Fibroblast of lung (primary cell): ENCODE data around the gene CYBA. TPM values are rescaled to one million over a fixed set of nuclear protein-coding genes. Genes with fewer than 3 reads are reported as not detected.

Source experiments
- DNase-seq, 2 donors: peaks; one replicate each; pipeline versions ENCODE4 v3.0.0 to v3.0.0-alpha.2; 2010; ENCODE audit warnings: low read depth in 2 of 2
- H2AFZ ChIP-seq: 2 replicates; pipeline ENCODE4 v1.5.1; 2012; ENCODE audit warnings: low read length, control low read depth, inconsistent platforms
- H3K27ac ChIP-seq: 2 replicates; pipeline ENCODE4 v1.5.1; 2011; ENCODE audit warnings: low read length, control low read depth; ENCODE audit not compliant: insufficient read depth
- H3K27me3 ChIP-seq: 2 replicates; pipeline ENCODE4 v1.5.1; 2011; ENCODE audit warnings: mild to moderate bottlenecking, low read length; ENCODE audit not compliant: control insufficient read depth, insufficient read depth
- H3K36me3 ChIP-seq: 2 replicates; pipeline ENCODE4 v1.5.1; 2011; ENCODE audit warnings: low read length; ENCODE audit not compliant: control insufficient read depth, insufficient read depth
- H3K4me1 ChIP-seq: 2 replicates; pipeline ENCODE4 v1.5.1; 2011; ENCODE audit warnings: low read length; ENCODE audit not compliant: control insufficient read depth, insufficient read depth; ENCODE audit errors: extremely low read depth
- H3K4me2 ChIP-seq: 2 replicates; pipeline ENCODE4 v1.5.1; 2011; ENCODE audit warnings: low read length, control low read depth; ENCODE audit not compliant: insufficient read depth; ENCODE audit errors: extremely low read depth
- H3K4me3 ChIP-seq, 4 experiments: fragments of 200-600 bp in 1 of 4; sonication (generic) in 1 of 4; replicated peaks in 1 of 4; 2 replicates each; pipeline ENCODE4 v1.5.1; 2011 to 2016; ENCODE audit warnings: low read length in 4 of 4, low read depth in 3 of 4, mild to moderate bottlenecking in 3 of 4, control low read depth in 2 of 4, inconsistent platforms in 1 of 4, mixed read lengths in 1 of 4; ENCODE audit not compliant: insufficient read depth in 1 of 4; ENCODE audit errors: control extremely low read depth in 1 of 4
- H3K79me2 ChIP-seq: 2 replicates; pipeline ENCODE4 v1.5.1; 2012; ENCODE audit warnings: mild to moderate bottlenecking, low read length, inconsistent platforms; ENCODE audit not compliant: control insufficient read depth, insufficient read depth
- H3K9ac ChIP-seq: 2 replicates; pipeline ENCODE4 v1.5.1; 2011; ENCODE audit warnings: mild to moderate bottlenecking, low read length, control low read depth; ENCODE audit not compliant: insufficient read depth
- H3K9me3 ChIP-seq: 2 replicates; pipeline ENCODE4 v1.5.1; 2012; ENCODE audit warnings: low read depth, low read length; ENCODE audit not compliant: control insufficient read depth, insufficient read depth
- H4K20me1 ChIP-seq: 2 replicates; pipeline ENCODE4 v1.5.1; 2011; ENCODE audit warnings: low read length; ENCODE audit not compliant: control insufficient read depth, insufficient read depth; ENCODE audit errors: extremely low read depth
- EZH2 ChIP-seq: IDR thresholded peaks from 2 replicates; pipeline ENCODE4 v1.5.1; 2012; ENCODE audit warnings: low read length, control low read depth, mild to moderate bottlenecking; ENCODE audit errors: missing control alignments
- polyA plus RNA-seq, 2 donors: library from polyadenylated mRNA; depleted of rRNA in 1 of 2; stranded (reverse) in 1 of 2; unstranded in 1 of 2; fragments of >200 nt; gene quantifications; 2 replicates each; pipeline ENCODE4 v1.2.1, GENCODE V29; 2011 to 2012; ENCODE audit warnings: missing spikeins in 1 of 2
- total RNA-seq: library from RNA; depleted of rRNA; stranded (reverse); fragments of >200 nt; gene quantifications from 2 replicates; pipeline ENCODE4 v1.2.1, GENCODE V29; 2014
- TF ChIP-seq, protein P1 (sequence below), 2 donors: IDR thresholded peaks in 1 of 2; conservative IDR thresholded peaks in 1 of 2; 1 replicate in 1 of 2; 2 replicates in 1 of 2; pipeline ENCODE4 v1.5.1; 2011 to 2012; ENCODE audit warnings: low read length in 2 of 2, control low read depth in 1 of 2, inconsistent platforms in 1 of 2, low read depth in 1 of 2, mild to moderate bottlenecking in 1 of 2

The CYBA gene
- total and polyA plus RNA-seq, 2 donors (not counting 1 experiment from before 2014, with no cell fraction given): 74.7 to 124 TPM

DNA sequence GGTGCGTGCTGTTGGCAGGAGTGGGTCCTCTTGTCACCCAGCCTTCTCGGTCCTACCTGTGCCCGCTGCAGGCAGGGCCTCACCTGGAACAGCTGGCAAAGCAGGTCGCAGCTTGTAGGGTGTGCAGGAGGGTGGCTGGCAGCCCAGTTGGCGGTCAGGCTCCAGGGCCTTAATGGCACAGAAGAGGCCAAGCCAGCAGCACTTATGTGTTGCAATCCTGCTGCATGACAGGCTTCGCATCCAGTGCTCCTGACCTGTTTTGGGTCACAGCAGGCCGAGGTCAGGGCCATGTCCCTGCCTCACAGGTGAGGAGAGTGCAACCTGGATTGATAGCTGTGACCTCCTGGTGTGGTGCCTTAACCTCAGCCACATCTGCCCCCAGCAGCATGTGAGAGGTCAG is 48.8 kb downstream of the CYBA start:
- no peaks in the 10 kb centered on the region for H3K79me2 ChIP-seq
- H3K9ac ChIP-seq: no peak overlapping the region
- no peaks in the 10 kb centered on the region for H3K9me3 ChIP-seq
- no peak overlapping the region for H3K27ac ChIP-seq
- no peak overlapping the region for H2AFZ ChIP-seq
- no peak for TF ChIP-seq EZH2
- H3K36me3 ChIP-seq: peaks cover 23% of the 10 kb centered on the region
- no peak overlapping the region for H3K4me2 ChIP-seq
- H3K27me3 ChIP-seq: no peaks in the 10 kb centered on the region
- DNase-seq: no peak
- no peaks in the 10 kb centered on the region for H3K4me1 ChIP-seq
- no peak overlapping the region for H3K4me3 ChIP-seq
- no peaks in the 10 kb centered on the region for H4K20me1 ChIP-seq

DNA sequence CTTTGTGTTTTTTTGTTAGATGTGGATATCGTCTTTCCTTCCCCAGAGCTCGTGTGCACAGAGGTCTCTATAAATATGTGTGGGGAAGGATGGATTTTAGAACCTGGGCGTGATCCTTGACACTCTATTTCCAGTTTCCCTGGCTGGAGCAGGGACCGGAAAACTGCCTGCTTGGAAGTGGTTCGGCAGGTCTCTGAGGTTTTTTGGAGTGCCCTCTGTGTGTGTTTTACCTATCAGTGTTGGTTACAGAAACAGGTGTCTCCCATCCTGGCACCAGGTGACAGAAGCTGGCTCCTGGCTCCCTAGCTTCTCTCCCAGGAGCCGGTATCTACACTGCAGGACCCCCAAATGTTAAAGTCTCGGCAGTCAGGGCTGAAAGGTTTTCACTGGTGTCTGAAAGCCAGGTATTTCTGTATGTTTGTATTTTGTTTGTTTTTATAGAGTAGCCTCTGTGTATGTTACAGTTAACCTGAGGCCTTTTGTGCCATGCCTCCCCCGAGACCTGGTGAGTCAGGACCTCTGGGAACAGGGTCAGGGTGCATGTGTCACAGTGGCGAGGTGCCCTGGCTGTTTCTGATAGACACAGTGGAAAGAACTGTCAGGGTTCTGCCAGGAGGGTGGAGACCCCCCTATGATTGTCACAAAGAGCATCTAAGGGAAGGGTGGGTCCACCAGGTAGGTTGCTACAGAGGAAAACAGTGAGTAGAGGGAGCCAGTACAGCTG is 49.4 kb downstream of the CYBA start:
- Histone ChIP-seq H3K9ac (no peak overlapping the region), H3K36me3 (peaks cover 23% of the 10 kb centered on the region), H3K79me2 (no peaks in the 10 kb centered on the region), H3K27me3 (no peaks in the 10 kb centered on the region), H3K9me3 (no peaks in the 10 kb centered on the region), H3K4me3 (no peak overlapping the region), H4K20me1 (no peaks in the 10 kb centered on the region), H3K27ac (no peak overlapping the region), H2AFZ (no peak overlapping the region), H3K4me1 (no peaks in the 10 kb centered on the region), H3K4me2 (no peak overlapping the region)
- no peak for DNase-seq
- TF ChIP-seq, protein P1, sequence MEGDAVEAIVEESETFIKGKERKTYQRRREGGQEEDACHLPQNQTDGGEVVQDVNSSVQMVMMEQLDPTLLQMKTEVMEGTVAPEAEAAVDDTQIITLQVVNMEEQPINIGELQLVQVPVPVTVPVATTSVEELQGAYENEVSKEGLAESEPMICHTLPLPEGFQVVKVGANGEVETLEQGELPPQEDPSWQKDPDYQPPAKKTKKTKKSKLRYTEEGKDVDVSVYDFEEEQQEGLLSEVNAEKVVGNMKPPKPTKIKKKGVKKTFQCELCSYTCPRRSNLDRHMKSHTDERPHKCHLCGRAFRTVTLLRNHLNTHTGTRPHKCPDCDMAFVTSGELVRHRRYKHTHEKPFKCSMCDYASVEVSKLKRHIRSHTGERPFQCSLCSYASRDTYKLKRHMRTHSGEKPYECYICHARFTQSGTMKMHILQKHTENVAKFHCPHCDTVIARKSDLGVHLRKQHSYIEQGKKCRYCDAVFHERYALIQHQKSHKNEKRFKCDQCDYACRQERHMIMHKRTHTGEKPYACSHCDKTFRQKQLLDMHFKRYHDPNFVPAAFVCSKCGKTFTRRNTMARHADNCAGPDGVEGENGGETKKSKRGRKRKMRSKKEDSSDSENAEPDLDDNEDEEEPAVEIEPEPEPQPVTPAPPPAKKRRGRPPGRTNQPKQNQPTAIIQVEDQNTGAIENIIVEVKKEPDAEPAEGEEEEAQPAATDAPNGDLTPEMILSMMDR (conservative IDR thresholded peaks at IDR 0.05 in 1 of 2, IDR thresholded peaks at IDR 0.05 in 1 of 2; ENCODE audit: low read depth in 1 of 2, low read length in 2 of 2): no peak
- TF ChIP-seq EZH2: no peak

DNA sequence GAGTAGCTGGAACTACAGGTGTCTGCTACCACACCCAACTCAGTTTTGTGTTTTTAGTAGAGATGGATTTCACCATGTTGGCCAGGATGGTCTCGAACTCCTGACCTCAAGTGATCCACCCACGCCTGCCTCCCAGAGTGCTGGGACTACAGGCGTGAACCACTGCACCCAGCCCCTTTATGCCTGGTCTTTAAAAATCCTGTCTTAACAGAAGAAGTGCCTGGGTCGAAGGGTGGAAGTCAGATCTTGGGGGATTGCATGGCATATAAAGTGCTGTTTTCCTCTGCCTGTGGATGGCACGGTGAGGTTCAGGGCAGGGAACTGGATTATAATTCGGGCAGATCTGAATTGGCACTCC is 50.3 kb downstream of the CYBA start:
- Histone ChIP-seq H3K9ac (no peak overlapping the region), H3K4me2 (no peak overlapping the region), H3K4me1 (no peaks in the 10 kb centered on the region), H3K79me2 (no peaks in the 10 kb centered on the region), H4K20me1 (no peaks in the 10 kb centered on the region), H3K9me3 (no peaks in the 10 kb centered on the region), H3K4me3 (no peak overlapping the region), H3K27ac (no peak overlapping the region), H2AFZ (no peak overlapping the region), H3K27me3 (no peaks in the 10 kb centered on the region), H3K36me3 (peaks cover 21% of the 10 kb centered on the region)
- TF ChIP-seq, protein P1 (conservative IDR thresholded peaks at IDR 0.05 in 1 of 2, IDR thresholded peaks at IDR 0.05 in 1 of 2; ENCODE audit: low read depth in 1 of 2, low read length in 2 of 2): no peak
- no peak for TF ChIP-seq EZH2
- no peak for DNase-seq
